HEK293 (cell line): ENCODE results near the gene CCL7.

ENCODE experiments used
- CTCF ChIP-seq: fragments of 450-650 bp; formaldehyde crosslinking; IDR thresholded peaks from 2 replicates; pipeline ENCODE4 v1.5.1; 2016; ENCODE audit warnings: missing biosample characterization, missing genetic modification characterization
- ZNF114 ChIP-seq: fragments of 450-650 bp; formaldehyde crosslinking; IDR thresholded peaks from 2 replicates; pipeline ENCODE4 v1.5.0; 2017; ENCODE audit warnings: missing biosample characterization, missing genetic modification characterization
- ZNF138 ChIP-seq: fragments of 450-650 bp; formaldehyde crosslinking; IDR thresholded peaks from 2 replicates; pipeline ENCODE4 v1.5.1; 2016; ENCODE audit warnings: missing biosample characterization, missing genetic modification characterization, borderline replicate concordance
- ZNF600 ChIP-seq: fragments of 450-650 bp; formaldehyde crosslinking; IDR thresholded peaks from 2 replicates; pipeline ENCODE4 v1.5.1; 2016; ENCODE audit warnings: missing biosample characterization, missing genetic modification characterization

GRCh38 chr17:34246881-34247280 is 23.1 kb upstream of the CCL7 start:
- TF ChIP-seq CTCF (tag by site-specific recombination): no peak
- TF ChIP-seq ZNF138 (tag by site-specific recombination): no peak
- no peak for TF ChIP-seq ZNF600 (tag by site-specific recombination)
- TF ChIP-seq ZNF114 (tag by site-specific recombination): no peak
